ENCODE results near the gene CABCOCO1.
"Not testable (repeated sequence)": the region's sequence is repeated elsewhere in the genome, so short reads cannot be mapped to it uniquely, and the experiment has no call there.

CABCOCO1 gene

DNA sequence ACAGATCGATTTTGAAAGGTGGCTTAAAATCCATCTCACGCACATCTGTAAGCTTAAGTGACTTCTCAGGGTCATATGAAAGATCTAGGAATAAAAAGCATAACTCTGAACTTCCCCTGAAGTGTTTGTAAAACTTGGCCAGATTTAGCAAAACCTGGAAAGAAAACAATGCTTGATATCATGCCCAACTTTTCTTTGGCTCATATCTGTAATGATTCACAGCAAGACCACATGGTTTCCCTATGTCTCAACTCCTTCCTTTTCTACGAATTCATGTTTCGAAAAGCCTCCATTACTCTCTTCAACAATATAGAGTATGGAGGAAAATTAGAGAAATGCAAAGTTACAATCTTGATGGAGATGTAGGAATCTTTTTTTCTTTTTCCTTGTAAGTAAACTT lies 20.1 kb upstream of the CABCOCO1 start:
- no peak for DNase-seq (ENCODE audit: low spot score)

DNA sequence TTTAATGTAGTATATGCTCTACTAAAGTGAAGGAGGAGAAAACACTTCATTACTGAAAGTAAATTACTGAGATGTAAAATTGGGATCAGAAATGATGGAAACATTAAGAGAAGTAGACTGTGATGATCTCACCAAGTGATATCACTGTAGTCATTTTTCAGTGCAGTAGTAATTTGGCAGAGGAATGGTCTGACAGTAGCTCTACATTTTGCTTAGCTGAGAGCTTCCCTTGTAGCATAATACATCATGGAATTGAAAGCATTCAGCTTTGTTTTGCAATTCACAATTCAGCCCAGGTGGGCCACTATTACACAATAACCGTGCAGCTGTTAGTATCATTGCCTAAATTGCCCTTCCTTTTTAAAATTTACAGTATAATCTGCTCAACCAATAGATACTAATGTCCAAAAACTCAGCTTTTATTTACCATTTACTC lies 19.4 kb upstream of the CABCOCO1 start:
- no peak for DNase-seq (ENCODE audit: low spot score)

DNA sequence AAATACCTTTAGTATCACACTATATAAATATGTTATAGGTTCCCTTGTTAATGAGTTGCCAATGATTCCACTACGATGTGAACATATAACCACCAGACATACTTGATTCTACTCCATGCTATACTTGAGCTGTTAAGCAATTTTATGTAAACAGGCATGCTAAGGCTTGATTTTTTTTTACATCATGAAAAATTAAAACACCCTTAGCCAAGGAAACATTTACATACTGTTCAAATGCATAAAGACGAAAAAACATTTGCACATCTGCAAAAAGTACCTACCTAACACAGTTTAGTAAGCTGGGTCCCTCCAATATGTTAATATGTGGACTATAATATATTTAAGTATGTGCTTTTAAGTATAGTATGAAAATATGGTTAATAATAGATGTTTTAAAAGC lies 9.0 kb upstream of the CABCOCO1 start:
- DNase-seq (ENCODE audit: low spot score), result no peak

DNA sequence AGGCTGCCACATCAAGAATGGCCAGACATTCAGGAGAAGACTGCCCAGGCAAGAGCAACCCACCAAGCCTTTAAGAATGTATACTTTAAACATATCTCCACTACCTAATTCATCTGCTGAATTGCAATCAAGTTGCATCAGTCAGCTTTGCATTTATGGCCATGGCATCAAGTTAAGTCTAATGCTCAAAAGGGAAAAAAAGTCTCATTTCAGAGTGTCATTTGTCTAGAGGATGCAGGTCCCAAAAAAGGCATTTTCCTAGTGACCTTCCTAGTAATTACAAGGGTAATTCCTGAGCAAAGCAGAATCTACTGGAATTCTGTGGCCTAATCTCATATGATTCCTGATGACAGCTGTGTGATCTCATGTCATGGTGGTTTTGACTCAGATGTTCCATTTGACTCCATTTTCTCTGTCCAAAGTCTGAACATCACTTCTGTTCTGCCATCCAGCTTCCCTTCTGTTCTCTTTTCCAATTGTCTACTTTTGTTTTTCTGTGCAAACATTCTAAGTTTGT lies 7.3 kb upstream of the CABCOCO1 start:
- no peak for DNase-seq (ENCODE audit: low spot score)

DNA sequence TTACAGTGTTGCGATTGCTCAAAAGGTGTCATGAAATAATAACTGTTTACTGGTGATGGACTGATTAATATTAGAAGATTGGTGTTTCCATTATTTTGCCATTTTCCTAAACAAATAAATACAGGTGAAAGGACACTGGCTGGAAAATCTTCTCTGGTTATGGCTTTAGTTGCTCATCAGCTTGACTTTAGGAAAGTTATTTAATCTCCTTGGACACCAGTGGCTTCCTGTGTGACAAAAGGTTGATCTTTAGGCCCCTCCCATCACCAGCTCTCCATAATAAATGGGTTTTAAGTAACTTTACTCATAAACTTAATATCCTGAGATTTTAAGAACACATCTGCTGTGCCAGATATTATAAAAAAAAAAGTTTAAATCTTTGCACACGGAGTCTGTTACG lies 737 bp downstream of the CABCOCO1 start:
- DNase-seq (ENCODE audit: low spot score), result no peak

DNA sequence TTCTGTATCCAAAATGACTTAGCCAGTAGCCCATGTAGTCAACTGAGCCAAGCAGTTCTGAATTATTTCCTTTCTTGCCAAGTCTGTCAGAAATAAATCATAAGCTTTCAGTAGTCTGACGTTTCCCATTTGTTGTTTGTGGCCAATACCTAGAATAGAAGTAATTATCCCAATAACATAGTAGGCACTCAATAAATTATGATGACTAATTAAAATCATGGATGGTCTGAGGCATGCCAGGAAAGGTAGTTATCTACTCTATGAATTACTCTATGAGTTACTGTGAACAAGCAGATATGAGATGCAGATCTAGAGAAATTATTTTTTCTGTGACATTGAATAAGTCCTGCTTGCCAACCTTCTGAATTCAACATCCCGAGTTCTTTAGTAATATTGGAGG lies 2.3 kb downstream of the CABCOCO1 start:
- DNase-seq (ENCODE audit: low spot score), result no peak

DNA sequence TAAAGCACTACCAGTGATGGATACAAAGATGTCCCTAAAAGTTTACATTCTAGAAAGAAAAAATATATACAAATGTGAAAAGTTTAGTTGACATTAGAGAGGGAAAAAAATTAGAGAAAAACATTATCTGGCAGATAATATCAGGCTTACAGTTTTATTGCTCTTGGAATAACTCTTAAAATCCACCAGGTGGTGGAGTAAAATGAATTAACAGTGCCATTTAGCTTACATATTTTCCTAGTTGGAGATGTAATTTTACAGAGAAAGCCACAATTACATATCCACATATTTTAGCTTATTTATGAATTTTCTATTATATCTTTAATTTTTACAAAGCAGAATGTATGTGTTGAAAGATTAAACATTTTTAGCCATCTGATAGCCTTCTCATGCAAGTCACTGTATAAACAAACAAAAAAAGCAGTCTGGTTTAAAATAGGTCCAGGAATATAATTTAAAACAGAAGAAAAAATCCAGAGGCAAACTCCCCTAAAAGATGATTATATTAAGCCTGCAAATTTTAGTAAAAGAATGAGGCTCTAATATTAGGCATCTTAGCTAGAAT lies 6.5 kb downstream of the CABCOCO1 start:
- no peak for DNase-seq (ENCODE audit: low spot score)

DNA sequence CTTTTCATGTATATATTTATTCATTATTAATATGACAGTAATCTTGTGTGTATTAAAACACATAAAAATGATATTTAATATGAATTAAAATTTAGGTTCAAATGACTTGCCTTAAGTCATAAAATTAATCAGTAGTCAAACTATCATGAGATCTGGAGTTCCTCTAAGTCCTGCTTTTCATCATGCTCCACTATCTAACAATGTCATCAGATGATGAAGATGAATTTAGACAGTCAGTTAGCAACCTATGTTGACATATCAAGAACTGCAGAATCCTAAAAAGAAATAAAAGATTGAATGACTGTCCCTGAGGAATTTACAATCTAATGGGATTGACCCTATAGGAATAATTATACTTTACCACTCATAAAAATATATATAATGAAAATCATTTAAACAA lies 7.1 kb downstream of the CABCOCO1 start:
- no peak for DNase-seq (ENCODE audit: low spot score)

DNA sequence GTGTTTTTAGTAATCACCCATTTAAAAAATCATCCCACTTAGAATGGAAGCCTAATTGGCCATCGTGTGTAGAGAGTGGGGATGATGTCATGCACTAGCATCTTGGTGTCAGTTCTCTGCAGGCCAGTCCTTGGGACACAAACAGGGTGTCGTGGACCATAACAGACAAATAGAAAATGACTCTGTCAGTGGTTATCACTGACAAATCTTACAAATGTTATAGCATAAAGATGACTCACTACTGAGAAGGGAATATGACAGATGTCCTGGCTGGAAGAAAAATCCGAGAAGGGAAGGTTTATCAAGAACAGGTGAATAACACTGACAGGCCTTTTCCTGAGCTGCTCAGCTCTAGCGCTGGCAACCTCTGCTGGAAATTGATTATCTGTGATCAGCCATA lies 10.6 kb downstream of the CABCOCO1 start:
- no peak for DNase-seq (ENCODE audit: low spot score)

DNA sequence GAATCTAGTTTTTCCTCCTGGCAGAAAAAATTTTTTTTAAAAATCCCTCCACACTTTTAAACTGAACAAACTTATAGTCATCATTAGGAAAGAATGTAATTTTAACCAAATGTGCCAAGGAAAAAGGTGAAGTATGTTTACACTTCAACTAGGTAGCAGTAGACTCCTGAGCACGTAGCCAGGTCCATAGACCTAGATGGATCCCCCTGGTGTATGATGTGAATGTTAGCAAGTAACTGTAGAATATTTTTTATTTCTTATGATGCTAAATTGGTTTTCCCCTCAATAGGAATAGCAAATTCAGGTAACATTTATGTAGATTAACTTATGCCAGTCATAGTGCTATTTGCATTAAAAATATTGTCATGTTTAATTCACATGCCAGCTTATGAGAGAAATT lies 19.6 kb downstream of the CABCOCO1 start:
- DNase-seq (ENCODE audit: low spot score), result no peak

DNA sequence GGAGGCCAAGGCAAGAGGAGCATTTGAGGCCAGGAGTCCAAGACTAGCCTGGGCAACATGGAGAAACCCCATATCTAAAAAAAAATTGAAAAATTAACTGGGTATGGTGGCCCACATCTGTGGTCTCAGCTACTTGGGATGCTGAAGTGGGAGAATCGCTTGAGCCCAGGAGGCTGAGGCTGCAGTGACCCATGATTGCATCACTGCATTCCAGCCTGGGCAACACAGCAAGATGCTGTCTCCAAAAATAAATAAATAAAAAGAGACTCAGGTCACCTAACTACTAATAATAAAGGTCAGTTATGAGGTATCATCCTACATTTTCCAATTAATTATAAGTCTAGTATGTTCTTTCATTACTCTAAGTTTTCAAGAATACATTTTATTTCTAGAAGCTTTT lies 20.6 kb downstream of the CABCOCO1 start:
- DNase-seq (ENCODE audit: low spot score), result no peak

DNA sequence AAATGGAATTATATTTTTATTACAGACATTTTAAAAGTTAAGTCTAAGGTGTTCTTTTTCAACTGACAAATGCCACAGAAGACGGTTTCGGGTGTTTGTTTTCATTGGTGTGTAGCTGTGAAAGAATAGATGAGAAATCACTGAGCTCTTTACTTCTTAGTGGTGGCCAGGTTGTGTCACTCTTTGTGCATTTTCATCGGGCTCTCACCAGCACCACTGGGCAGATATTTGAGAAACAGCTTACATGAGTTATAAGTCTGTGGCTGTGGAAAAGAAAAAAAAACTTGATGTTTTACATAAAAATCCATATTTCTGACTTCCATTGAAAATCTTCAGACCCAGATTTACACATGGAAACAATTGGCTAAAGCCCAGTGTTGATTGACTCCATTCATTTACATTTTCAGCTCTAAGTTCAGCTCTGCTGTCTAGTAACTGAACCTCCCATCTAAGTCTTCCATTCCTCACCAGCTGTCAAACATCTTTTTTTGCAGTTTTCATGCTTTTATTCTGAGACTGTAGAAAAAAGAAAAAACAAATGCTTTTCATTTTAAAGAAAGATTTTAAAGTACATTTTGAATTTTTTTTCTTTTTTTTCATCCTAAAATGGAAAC lies 22.3 kb downstream of the CABCOCO1 start:
- DNase-seq (ENCODE audit: low spot score), result no peak

DNA sequence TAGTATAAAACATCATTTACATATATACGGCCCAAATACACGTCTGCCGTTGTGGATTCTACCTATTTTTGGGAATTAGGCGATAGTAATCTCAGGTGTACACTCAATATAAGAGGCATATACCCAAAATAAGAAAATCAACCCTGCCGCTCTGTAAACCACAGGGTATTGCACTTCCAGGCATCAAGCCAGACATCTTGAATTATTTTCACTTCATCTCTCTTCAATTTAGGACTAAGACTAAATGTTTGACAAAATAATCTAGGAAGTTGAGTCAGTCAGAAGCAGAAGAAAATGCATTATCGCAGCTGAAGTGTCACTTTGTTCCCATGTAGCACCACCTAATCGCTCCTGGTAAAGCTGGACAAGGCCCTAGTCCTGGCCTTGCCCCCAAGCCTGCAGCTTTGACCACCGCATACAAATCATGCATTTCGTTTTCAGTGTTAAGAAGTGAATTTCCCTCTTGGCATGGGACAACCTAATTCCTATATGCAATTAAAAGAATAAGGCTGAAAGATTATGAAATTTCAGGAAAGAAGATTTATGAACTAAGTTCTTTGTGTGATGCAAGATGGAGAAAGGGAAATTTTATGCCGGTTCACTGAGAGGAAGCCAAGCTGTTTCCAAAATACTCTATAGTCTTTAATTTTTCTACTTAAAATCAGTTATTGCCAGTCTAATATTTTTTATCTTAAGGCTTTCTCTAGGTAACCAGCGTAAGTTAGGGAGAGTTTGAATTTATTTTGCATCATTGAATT lies 26.0 kb downstream of the CABCOCO1 start:
- no peak for DNase-seq (ENCODE audit: low spot score)

DNA sequence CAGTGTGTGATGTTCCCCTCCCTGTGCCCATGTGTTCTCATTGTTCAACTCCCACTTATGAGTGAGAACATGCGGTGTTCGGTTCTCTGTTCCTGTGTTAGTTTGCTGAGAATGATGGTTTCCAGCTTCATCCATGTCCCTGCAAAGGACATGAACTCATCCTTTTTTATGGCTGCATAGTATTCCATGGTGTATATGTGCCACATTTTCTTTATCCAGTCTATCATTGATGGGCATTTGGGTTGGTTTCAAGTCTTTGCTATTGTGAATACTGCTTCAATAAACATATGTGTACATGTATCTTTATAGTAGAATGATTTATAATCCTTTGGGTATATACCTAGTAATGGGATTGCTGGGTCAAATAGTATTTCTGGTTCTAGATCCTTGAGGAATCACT lies 28.9 kb downstream of the CABCOCO1 start:
- not testable (repeated sequence) for DNase-seq (ENCODE audit: low spot score)

DNA sequence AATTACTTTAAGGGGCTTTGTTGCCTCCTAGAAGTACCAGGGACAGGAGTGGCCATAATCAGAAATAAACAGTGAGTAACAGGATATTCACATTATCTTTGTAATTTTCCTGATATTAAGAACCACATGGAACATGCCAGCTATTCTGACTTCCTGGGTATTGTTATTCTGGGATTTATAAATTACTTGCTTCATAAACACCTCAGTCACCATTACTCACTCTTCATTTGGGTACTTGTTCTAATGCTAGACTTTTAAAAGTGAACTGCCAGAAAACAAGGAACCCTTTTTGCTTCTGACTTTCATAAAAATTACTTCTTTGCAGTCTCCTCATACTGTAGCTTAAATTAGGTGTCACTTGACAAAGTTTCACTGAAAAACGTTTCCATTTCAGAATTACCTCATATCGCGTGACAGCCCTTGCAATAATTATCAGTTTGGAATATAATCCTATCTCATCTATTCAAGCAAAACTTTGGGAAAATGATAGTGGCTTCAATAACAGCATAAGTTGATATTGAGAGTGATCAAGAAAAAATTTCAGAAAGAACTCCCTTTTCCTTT lies 29.8 kb downstream of the CABCOCO1 start:
- no peak for DNase-seq (ENCODE audit: low spot score)

DNA sequence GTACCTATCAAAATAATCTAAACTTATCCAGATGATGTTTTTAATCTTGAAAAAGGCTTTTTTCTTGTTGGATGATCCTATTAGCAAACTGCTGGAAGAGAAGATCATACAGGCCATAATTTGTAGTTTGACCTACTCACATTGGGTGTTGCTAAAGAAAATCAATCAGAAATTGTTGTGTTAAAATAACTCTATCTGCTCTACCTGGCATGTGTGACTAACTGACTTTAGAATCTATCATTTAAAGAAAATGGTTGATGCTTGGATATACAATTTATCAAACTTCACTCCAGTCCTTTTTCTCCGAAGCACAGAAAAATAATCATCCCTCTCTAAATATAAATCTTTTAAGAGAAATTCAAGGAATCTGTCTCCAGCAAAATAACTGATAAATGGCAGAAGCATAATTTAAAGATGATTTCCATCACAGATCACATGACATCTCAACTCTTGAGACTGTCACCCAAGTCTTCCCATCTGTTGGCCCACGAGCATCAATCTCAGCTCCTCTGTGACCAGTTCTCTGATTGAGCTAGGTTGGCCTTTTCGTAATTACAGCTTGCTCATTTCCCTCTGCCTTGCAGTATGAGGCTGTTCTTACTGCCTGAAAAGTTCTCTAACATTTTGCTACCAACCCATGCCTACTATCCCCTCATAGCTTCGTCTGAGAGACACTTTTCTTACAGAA lies 36.4 kb downstream of the CABCOCO1 start:
- no peak for DNase-seq (ENCODE audit: low spot score)

DNA sequence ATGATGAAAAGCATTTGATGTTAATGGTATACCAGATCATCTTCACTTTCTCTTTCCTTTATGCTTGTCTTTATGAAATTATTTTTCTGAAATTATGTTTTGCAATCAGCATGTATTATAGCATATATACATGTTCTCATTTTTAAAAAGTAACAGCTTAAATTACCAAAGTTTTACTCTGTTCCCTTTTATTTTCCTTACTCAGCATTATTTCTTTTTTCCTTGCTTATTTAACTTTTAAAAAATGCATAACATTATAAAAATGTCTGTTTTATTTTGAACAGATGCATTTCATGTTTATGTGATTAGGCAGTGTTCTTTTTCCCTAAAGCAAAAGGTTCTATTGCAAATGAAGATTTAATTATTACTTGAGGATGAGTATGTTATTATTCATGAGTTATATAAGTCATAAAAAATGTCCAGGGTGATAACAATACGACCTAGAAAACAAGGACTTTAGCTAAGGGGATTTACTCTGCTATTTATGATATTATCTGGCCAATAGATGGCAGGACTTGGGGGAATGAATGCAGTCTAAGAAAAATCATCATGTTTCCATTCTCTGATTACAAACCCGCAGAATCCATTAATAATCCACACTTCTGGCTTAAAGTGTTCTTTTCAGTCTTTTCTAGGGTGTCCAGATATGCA lies 38.5 kb downstream of the CABCOCO1 start:
- DNase-seq (ENCODE audit: low spot score), result no peak

DNA sequence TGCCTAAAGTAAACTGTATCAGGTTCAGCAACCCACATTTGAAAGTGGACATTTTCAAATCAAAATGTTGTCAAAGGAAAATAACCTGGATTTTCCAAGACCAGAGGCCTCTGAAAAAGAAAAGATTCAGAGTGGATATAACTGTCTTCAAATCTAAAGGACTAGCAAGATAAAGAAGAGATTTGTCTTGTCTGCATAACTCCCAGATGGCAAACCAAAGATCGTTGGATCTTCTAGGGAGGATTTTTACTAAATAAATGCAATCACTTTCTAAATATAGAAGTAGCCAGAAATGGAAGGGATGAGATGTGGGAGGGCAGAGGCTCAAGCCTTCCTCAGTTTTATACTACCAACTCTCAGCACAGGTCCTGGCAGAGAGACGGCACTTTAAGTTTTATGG lies 39.0 kb downstream of the CABCOCO1 start:
- DNase-seq (ENCODE audit: low spot score), result no peak

DNA sequence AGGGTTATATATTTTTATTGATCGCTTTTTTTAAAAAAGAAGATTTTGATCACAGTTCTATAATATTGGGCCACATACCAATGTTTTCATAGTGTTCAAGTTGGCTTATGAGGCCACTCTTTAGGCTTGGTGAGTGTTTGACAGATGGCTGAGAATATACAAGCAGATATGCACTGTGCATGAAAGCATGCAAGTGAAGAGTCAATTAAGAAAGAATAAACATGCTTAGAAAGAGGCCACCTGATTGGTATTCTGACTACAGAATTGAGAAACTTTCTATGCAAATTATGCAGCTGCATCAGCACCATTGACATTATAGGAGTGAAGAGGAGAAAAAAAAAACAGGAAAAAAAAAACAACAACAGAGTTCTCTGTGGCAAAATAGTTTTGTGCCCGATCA lies 39.9 kb downstream of the CABCOCO1 start:
- no peak for DNase-seq (ENCODE audit: low spot score)

DNA sequence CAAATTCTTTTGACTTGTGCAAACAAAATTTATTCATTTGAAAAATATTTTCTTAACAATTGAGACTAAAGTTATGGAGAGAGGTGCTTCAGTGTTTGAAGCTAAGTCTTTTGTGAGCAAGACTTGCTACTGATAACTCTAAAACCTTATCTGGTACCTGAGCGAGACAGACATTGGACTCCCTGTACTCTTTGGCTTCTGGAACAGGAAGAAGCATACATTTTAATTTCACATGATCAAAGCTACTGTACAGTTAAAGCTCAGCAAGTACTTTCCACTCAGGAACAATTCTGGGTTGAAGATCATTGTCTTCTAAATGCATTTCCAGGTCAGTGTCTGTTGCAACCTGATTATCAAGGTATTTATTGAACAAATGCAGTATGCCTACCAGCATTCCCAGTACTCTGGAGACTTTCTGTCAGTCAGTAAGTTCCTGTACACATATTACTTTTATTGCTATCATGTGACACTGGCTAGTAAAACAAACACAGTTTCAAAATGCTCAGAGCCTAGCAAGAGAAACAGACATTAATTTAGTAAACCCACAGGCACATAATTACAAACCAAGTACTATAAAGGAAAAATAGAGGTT lies 42.4 kb downstream of the CABCOCO1 start:
- DNase-seq (ENCODE audit: low spot score), result no peak

DNA sequence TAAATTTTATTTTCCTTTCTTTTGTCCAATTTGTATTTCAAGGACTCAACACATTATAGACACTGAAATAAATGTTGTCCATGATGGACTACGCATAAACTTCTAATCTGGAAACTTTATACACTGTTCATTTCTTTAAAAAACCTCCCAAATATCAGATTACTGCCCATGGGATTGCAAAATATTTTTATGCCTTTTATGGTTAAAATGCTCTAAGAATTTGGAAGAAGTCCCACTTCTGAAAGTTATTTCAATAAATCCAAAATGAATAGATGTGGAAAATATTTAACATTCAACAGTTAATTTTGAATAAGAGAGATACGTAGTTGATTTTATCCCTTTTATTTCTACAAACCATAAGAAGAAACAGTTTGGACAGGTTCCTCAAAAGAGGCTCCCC lies 46.1 kb downstream of the CABCOCO1 start:
- no peak for DNase-seq (ENCODE audit: low spot score)

DNA sequence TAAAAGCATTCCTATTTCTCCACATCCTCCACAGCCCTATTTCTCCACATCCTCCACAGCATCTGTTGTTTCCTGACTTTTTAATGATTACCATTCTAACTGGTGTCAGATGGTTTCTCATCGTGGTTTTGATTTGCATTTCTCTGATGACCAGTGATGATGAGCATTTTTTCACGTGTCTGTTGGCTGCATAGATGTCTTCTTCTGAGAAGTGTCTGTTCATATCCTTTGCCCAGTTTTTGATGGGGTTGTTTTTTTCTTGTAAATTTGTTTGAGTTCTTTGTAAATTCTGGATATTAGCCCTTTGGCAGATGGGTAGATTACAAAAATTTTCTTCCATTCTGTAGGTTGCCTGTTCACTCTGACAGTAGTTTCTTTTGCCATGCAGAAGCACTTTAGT lies 49.4 kb downstream of the CABCOCO1 start:
- not testable (repeated sequence) for DNase-seq (ENCODE audit: low spot score)
